NCI-H82 (cell line): ENCODE data around the gene FNDC7.
"Not testable (repeated sequence)": the region's sequence is repeated elsewhere in the genome, so short reads cannot be mapped to it uniquely, and the experiment has no call there.

ENCODE experiments used
- DNase-seq: peaks from one replicate; lab custom pipeline; 2025; lab: John Stamatoyannopoulos, UW

The FNDC7 gene

GRCh38 chr1:108699375-108700332, 13.1 kb upstream of the FNDC7 start:
- DNase-seq: no peak

- no peak for DNase-seq
Observed at GRCh38 chr1:108701176-108701849, 11.4 kb upstream of the FNDC7 start.

DNA sequence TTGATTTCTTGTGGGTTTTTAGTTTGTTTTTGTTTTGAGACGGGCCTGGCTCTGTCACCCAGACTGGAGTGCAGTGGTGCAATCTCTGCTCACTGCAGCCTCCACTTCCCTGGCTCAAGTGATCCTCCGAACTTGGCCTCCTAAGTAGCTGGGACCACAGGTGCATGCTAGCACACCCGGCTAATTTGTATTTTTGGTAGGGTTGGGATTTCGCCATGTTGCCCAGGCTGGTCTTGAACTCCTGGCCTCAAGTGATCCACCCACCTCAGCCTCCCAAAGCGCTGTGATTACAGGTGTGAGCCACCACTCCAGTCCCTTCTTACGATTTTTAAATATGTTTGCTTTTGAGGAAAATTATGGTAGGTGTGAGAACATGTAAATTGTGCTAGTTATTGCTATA, 10.6 kb upstream of the FNDC7 start:
- not testable (repeated sequence) for DNase-seq

DNA sequence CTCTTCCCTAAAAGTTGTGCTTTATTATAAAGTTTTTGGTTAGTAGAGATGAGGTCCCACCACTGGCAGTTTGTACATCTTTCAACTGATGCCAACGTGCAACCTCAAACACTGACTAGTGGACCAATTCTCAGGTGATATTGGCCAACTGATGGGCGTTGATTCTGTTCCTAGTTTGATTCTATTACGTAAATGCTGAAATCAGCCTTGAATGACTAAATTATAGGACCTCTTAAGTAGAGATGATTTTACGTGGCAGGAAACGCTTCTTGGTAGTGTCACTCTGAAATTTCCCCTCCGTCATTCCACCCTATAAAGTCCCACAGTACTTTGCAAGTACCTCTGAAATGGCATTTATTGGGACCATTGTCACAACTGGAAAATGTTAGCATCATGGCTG, 8.8 kb upstream of the FNDC7 start:
- no peak for DNase-seq

- peak; percentile 16 for DNase-seq
Observed at GRCh38 chr1:108704496-108704895, 8.2 kb upstream of the FNDC7 start.

DNA sequence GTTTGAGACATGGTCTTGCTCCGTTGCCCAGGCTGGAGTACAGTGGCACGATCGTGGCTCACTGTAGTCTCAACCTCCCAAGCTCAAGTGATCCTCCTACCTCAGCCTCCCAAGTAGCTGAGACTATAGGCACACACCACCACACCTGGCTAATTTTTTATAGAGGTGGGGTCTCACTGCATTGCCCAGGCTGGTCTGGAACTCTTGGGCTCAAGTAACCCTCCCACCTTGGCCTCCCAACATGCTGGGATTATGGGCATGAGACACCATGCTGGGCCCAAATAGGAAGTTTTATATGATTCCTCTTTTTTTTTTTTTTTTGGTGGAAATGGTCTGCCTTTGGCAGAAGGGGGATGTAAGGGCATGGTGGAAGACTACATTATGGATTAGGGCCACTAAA, 6.1 kb upstream of the FNDC7 start:
- no peak for DNase-seq

DNA sequence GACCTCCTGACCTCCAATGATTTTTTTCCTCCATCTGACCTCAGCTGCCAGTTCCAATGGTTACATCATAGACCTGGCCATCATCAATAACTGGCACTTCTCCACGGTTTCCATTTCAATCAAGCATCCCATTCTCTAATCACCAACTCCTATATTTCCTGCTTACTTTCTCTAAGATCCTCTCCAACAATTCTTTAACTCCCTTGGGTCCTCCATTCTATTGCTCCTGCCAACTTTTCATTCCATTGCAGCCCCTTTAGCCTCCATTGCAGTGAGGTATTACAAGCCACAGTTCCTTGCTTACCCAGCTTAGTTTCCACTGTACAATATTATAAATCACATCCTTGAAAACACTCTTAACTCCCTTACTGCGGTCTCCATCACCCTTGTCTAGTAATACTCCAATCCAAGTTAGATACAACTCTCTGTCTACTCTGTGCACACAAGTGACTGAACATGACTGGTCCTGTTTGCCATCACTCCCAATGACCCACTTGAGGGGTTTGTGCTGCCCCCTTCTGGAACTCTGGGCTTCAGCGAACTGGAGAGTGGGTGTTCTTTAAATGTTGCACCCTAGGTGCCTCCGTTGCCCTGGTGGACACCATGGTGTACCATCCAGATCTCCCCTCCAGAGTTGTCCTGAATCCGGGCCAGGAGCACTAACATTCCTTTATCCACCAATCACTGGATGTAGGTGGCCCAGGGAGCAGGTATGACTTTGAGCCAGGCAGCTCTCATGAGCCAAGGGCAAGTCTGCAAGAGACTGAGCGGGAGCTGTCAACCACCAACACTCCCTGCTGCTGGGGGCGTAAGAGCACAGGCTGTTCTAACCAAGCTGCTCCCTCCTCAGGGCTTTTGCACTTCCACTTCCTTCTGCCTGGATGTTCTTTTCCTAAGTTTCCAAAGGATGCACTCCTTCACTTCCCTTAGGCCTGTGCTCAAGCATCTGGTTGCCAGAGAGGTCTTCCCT, 3.7 kb upstream of the FNDC7 start:
- peak; percentile 57 for DNase-seq

DNA sequence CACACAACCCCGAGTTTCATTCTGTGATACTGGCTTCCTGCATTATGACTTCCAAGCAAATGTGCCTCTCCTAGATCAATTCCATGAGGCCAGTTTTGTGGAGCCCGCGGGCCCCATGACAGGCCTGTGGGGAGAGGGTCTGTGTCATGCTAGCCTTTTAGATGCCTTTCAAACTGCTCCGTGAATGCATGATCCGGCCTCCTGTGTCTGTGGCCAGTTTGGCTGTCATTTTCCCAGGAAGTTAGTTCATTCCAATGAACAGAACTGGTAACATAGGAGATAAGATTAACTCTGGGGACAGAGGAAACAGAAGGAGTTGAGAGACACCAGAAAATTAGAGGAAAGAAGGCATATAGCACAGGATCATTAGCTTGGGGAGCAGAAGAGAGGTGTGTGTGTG, 3.2 kb downstream of the FNDC7 start:
- DNase-seq: no peak

DNA sequence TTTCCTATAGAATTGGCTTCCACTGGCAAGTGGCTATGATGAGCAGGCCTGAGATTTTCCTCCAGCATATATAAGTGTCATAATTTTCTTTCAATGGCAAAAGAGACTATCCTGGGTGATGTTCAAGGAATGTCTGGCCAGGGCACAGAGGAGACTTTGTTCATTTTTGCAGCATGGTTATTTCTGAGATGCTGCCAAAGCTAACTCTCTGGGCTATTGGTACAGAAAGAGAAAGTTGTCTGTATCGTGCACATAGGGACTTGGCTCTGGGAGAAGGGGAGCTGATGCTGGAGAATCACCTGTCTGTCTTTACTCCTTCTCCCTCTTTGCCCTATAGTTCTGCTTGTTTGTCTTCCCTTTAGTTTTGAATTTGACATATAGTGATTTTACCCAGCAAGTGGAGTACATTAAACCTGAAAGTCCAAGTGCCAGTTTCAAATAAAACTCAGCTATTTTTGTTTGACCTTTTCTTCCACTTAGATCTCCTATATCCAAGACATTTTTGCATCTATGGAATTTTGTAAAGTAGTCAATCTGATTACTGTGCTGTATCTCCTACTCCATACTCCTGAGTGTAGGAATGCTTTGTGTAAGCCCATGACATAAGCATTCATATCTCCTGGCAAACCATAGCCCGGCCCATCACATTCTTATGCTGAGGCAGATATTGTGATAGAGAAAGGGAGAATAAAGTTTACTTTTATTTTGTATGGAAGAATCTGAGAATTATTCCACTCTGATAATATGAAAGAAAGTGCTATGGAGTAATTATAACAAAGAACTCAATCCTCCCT, 3.9 kb downstream of the FNDC7 start:
- DNase-seq: no peak

- no peak for DNase-seq
Observed at GRCh38 chr1:108717774-108718316, 5.1 kb downstream of the FNDC7 start.

- no peak for DNase-seq
Observed at GRCh38 chr1:108718927-108719655, 6.4 kb downstream of the FNDC7 start.

DNA sequence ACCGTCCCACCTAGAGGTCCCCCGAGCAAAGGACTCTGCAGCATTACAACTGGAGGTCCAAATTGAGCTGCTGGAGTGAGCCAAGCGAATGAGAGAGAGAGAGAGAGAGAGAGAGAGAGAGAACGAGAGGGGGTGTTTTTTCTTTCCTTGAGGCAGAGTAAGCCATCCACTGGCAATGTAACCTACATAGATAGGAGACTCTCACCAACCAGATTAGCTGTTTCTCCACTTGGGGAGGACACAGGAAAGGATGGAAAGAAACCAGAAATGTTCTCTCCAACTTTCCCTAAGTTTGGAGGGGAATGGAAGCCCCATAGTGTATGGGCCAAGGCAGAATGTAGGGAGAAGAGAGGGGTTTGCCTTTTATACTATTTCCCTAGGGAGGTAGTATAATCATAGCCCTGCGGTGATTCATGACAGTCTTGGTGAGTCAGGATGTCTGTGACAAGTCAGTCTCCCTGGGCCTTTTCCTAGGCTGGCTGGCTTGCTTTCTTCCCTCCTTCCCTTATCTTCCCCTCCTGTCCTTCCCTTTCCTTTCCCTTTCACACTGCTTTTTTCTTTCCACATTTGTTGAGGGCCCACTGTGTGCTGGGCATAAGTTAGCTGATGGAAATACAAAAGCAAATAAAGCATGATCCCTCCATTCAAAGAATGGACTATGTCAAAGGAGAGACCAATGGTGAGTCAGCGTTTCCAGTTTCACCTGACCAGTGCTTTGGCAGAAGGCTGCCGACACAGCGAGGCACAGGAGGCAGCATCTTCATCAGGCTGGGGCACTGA, 7.1 kb downstream of the FNDC7 start:
- no peak for DNase-seq

- DNase-seq: no peak
Observed at GRCh38 chr1:108722292-108722691, 9.6 kb downstream of the FNDC7 start.

DNA sequence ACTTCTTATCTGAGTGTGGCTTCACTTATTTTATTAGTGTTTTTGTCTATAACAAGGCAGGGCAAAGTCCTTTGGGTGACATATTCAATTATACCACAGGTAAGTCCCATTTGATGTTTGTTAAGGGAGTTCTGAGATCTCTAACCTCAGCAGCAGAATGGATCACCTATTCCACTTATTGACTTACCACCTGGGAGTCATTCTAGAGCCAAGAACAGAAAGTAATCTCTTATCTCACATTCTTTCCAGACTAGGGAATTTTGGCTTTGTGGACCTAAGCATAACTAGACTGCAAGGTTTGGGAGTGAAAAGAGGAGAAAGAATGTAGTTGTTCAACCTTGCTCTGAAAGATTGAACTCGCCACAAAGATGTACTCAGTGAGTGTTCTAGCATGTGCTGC, 13.2 kb downstream of the FNDC7 start:
- DNase-seq: no peak

DNA sequence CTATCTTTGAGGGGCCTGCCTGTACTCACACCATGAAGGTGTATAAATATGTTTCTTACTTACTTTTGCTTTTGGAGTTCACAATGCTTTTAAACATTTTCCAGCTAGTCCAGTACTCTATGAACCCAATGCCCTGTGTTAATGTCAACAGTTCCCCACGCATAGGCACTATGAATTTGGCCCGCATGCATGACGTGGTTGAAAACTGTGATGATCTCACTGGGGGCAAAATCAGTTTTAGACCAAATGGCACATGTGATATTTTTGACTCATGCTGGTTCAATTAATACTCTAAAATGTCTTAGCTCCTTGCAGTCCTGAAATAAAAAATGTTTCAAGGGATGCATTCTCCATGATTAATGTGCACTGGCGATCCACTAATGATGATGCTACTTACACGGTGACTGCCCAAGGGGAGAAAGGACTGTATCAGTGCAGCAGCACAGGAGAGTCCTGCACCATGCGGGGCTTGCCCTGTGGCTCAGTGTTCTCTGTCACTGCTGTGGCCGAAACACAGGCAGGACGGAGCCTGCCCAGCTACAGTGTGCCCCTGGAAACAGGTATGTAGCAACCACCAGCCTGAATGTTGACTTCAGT, 15.7 kb downstream of the FNDC7 start:
- no peak for DNase-seq

DNA sequence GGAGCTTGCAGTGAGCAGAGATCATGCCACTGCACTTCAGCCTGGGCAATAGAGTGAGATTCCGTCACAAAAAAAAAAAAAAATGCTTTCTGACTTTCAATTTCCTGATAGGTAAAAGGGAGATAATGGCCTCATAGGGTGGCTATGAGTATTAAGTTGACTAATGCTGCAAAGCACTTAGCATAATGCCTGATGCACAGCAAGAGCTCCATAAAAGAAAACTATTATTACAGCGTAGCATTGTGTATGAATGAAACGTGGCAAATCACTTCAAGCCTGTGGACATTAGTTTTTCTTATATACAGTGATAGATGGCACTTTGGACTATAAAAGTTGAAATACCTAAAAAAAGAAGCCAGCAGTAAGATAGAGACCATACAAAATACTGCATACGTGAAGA, 16.8 kb downstream of the FNDC7 start:
- no peak for DNase-seq

DNA sequence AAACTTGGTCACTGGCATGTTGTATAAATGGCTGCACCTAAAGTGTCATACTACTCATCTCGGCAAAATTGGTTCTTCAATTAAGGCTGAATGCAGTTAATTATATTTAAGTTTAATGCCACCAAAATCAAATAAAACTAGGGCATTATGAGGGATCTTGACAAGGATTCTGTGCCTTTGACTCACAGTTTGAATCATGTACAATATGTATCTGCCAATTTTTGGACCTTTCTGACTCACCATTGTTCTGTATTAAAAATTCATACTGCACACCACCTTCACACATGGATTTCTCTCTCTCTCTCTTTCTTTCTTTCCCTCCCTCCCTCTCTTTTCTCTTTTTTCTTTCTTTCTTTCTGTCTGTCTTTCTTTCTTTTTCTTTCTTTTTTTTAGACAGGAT, 19.7 kb downstream of the FNDC7 start:
- DNase-seq: no peak

DNA sequence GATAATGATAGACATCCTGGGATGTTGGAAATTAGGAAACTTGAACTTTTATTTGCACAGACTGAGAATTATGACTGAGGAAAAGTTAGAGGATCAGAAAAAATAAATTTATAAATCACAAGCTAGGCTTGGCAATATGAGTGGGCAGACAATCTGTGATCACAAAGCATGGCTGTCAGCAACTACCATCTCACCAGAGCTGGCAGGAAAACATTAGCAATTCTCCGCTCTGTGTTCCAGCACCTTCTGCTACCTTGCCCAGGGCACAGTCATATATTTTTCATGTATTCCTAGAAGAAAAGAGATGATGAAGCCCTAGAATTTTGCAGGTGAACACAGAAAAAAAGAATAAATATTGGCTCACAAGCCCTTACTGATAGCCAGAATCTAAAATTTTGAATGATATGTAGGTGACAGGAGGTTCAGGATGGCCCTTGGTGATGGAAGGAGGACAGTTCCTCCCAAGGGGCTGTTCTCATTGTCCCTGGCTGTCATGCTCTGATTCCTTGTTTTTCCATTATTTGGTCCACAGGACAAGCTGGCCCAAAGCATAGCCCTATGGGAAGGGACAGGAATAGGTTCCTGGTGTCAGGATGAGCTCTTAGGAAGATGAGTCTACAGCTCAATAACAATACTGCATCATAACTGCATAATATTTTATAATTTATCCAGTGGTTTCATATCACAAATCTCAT, 21.6 kb downstream of the FNDC7 start:
- no peak for DNase-seq

DNA sequence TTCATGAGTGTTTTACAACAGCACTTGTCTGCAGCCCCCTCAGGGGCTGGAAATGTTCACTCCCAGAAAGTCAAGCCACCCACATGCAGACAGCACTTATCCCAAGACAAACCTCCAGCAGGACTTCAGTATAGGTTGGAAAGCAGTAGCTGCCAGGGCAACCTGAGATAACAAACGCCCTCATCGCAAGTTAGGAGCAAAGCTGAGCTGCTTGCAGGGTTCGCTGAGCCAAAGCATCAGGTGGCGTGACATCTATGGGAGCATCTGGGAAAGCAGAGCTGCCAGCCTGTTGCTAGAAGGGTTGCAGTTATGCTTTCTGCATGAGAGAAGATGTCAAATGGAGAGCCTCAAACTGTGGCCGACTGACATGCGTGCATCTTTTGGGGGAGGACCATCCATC, 29.5 kb downstream of the FNDC7 start:
- peak; percentile 11 for DNase-seq
